GM18873 (cell line): ENCODE measurements around the gene PLA2G6.

Source experiments
- ATAC-seq: cut with Tn5 transposase; IDR thresholded peaks from one replicate; pipeline ENCODE4 v1.9.1; 2021; ENCODE audit warnings: mild to moderate bottlenecking, moderate library complexity, moderate number of reproducible peaks; ENCODE audit not compliant: unreplicated experiment, low FRiP score

The PLA2G6 gene, protein sequence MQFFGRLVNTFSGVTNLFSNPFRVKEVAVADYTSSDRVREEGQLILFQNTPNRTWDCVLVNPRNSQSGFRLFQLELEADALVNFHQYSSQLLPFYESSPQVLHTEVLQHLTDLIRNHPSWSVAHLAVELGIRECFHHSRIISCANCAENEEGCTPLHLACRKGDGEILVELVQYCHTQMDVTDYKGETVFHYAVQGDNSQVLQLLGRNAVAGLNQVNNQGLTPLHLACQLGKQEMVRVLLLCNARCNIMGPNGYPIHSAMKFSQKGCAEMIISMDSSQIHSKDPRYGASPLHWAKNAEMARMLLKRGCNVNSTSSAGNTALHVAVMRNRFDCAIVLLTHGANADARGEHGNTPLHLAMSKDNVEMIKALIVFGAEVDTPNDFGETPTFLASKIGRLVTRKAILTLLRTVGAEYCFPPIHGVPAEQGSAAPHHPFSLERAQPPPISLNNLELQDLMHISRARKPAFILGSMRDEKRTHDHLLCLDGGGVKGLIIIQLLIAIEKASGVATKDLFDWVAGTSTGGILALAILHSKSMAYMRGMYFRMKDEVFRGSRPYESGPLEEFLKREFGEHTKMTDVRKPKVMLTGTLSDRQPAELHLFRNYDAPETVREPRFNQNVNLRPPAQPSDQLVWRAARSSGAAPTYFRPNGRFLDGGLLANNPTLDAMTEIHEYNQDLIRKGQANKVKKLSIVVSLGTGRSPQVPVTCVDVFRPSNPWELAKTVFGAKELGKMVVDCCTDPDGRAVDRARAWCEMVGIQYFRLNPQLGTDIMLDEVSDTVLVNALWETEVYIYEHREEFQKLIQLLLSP

DNA sequence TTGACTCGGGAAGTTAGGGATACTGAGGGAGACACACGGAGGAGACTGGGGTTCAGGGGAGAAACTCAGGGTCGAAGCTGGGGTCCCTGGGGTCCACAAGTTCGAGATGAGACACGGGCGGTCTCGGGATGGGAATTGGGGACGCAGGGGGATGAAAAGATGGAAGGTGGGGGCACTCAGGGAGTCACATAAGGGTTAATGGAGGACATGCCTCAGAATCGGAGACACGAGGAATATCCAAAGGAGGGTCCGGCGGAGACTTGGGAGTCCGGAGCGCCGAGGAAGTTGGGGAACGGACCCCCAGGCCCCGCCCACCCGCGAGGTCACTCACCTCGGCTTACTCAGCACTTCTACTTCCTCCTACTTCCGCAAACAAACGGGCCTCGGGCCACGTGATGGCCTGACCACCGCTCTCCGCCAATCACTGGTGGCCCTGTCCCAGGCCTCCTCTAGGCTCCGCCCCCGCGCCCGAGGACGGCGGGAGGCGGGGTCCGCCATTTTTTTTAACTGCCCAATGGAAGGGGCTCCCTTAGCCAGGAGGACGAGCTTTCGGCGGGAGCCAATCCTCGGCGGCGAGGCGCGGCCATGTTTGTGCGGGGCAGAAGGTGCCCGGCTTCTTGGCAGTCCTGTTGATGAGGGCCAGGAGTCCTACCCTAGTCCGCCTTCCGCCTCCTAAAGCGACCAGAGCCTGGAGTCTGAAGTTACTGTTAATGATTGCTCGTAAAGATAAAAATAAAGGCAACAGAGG, at the start of gene PLA2G6:
PLA2G6 (minus strand) TSS at position 378 of the 748 bp plus-strand sequence. CDS start 12,404 bp downstream, outside the sequence.
- ATAC-seq = peak; percentile 77

DNA sequence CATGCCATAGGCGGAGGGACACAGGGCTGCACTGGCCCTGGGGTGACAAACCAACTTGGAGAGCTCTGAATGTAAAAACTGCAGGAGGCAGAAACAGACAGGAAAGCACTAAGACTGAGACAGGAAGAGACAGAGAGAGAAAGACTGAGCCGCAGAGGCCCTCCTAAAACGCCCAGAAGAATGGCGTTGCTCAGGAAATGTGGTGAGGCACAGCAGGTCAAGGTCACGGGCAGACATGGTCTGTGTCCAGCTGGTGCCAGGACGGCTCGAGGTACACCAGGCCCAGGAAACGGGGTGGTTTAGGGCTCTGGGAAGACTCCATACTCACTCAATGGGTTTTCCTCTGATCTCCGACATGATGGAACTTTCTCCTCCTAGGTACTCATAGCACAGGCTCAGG, 49.3 kb upstream of the PLA2G6 start:
- ATAC-seq = no peak

DNA sequence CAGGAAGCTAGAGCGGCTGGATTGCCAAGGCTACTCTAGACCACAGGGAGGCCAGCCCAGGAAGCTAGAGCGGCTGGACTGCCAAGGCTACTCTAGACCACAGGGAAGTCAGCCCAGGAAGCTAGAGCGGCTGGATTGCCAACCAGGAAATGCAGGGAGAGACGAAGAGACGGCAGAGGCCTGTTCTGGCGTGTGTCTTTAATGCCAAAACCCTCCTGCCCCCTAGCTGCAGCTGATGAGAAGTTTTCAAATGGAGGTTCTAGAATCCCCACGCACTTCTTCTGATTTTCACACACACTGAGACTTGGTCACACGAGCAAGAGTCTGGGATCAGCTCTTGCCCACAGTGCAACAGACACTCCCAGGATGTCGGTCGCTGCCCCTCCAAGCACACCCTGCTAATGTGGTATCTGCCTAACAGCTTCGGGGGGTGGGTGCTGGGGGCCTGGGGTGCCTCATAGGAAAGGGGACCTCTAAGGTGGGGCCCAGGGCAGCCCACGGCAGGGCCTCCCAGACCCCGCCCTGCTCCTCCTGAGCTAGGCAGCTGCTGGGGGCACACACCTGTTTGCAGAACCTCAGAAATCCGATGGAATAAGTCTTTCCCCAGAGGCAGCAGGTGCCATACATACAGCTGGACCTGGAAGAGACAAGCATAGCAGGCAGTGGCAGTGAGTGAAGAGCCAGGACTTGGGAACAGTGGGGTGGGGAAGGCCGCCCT, 48.6 kb upstream of the PLA2G6 start:
- ATAC-seq = no peak

DNA sequence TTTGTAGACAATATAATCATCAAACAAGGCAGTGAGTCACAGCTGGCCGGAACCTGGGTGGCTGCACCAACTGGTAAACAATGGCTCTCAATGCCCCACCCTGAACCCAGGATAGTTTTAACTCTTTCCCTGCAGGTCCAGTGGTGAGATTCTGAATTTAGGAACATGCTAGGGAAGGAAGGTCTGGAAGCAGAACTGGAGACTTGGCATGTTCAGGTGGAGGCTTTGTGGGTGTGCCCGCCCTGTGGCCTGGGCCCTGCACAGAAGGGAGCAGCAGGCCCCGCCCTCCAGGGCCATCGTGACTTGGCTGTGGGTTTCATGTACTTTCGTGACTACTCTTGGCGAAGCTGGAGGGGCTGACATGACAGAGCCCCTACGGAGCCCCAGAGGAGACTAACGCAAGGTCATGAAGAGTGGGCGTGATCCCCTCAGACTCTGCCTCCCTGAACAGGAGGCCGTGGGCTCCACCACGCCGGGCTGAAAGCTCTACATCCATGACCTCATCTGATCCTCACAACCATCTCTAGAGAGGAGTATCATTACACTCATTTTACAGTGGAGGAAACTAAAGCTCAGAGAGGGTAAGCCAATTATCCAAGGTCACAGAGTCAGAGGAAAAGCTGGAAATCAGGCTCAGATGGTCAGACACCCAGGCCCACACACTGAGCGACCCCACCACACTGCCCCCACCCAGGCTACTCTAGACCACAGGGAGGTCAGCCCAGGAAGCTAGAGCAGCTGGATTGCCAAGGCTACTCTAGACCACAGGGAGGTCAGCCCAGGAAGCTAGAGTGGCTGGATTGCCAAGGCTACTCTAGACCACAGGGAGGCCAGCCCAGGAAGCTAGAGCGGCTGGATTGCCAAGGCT, 47.5 kb upstream of the PLA2G6 start:
- no peak for ATAC-seq

DNA sequence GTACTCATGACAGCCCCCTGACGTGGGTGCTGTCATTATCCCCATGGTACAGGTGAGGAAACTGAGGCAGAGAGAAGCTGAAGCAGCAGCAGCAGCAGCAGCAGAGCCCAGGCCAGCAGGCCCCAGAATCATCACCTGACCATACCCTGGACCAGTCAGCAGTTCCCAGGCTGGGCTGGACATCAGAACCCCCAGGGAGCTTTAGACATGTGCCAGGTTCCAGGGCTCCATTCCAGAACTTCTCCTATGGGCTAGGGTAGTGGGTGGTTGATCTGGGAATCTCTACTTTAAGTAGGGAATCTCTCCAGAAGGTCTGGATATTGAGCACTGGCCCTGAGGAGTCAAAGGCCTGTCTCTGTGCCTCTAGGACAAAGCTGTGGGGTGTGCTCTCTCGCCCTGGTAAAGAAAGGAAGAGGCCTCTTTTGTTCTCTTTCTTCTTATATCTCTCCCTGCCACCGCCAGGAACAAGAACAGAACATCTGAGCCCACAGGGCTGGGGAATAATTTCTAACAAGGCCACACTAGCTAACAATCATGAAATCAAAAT, 46.8 kb upstream of the PLA2G6 start:
- no peak for ATAC-seq

DNA sequence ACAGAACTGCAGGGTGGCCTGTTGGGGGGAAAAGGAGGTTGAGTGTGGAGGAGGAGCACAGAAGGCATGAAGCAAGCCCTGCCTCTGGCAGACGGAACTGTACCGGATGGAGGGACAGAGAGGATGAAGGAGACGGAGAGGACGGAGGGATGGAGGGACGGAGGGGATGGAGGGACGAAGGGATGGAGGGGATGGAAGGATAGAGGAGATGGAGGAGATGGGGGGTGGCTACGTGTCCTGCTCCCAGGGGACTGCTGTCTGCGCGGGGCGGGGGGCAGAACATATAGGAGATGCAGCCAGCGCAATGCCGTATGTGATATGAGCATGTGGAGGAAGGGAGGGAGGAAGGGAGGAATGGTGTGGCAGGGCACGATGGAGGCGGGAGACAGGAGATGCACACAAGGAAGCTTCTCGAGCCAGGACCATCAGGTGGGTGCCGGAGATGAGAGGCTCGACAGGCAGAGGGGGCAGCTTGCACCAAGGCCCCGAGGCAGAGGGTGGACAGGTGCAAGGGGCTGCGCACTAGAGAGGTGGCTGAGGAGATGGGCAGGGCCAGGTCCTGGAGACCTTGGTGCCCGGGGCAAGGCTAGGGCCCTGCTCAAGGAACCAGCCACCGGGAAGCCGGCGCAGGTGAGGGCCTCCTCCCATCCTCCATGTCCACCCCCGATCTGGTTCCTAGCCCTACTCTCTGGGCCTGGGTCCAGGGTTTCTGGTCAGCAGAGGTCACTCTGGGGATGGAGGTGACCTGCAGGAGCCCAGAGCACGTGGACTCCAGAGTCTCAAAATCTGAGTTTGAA, 45.4 kb upstream of the PLA2G6 start:
- ATAC-seq = no peak

DNA sequence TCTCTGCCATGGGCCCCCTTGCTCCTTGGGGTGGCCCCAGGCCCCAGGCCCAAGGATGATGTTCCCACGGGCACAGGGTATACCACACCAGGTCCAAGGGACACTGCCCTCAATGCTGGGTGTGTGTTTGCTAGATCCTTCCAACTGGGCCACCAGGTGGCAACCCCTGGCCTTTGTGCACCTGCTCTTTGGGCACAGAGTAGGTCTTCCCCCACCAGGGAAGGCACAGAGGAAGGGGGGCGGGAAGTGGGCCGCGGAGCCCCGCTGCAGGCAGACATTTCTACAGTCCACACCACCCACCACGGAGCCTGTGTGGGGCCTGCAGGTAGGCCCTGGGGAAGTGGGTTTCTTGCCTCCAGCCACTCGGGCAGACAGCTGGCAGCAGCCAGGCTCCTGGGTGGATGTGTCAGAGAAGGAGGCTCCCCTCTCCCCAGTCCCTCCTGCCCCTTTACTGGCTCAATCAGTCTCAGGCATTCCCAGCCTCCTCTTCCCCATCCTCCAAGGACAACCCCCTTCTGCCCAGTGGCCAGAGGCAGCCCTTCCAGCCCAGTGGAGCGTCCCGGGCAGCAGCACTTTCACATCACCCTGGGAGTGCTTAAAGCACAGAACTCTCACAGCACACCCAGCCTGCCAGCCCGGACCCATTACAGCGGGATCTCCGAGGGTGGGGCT, 41.8 kb upstream of the PLA2G6 start:
- ATAC-seq = no peak

DNA sequence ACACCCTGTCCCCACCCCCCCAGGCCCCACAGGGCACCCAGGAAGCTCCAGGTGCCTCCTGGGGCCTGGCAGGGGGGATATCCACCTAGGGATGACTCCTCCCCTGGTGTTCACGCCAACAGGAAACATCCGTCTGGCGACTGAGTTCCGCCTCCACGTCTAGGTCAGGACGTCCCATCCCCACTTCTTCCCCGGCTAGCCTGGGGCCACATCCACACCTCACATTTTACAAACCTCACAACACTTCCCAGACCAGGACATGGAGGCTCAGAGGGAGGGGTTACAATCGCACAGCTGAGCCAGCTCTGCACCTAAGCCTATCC, 41.1 kb upstream of the PLA2G6 start:
- ATAC-seq = no peak

DNA sequence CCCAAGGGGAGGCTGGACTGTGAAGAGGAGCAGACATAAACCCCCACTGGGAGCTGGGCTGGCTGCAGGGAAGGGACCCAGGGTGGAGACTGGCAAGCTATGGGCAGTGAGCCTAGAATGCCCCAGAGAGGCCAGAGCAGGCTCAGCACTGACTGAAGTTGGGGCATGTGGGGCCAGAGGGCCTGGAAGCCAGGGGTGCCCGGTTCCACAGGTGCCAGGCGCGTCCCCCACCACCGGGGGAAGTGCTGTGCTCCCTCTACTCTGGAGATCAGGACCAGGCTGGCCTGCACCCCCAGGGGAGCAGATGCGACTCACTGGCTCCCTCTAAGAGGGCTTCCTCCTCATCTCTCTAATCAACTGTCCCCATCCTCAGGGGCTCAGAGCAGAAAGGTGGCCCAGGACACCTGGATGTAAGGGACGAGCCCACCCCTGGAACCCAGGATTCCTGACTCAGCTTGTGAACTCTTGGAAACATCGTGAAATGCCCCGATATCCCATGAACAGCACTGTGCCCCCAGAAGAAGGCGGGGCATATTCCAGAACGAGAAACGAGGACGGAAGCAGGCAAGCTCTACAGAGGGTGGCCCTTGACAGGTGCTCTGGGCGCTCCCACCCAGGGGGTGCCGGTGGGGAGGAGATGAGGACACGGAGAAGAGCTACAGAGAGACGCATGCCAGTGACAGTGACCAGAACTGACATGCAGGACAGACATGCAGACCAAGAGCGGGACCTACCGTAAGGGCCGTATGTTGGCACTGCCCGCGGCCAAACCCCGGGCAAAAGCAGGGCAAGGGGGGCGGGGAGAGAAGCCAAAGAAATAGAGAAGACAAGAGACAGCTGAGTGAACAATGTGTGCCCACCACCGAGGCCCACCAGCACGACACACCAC, 40.5 kb upstream of the PLA2G6 start:
- ATAC-seq = no peak

DNA sequence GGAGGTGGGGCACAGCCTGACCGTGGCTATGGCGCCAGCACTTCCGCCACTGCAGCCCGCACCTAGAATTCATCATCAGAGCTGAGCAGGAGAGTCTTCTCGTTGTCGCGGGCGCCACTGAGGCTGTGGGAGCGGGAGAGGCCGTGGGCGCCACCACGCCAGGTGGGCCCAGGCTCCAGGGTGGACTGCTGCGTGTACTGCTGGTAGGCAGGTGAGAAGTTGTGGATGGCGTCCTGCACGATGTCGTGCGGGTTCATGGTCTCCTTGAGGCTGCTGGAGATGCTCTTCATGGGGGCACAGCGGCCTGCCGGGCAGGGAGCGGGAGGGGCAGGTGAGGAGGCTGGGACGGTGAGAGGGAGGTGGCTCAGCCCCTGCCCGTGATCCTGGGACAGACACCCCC, 39.8 kb upstream of the PLA2G6 start:
- ATAC-seq = no peak

DNA sequence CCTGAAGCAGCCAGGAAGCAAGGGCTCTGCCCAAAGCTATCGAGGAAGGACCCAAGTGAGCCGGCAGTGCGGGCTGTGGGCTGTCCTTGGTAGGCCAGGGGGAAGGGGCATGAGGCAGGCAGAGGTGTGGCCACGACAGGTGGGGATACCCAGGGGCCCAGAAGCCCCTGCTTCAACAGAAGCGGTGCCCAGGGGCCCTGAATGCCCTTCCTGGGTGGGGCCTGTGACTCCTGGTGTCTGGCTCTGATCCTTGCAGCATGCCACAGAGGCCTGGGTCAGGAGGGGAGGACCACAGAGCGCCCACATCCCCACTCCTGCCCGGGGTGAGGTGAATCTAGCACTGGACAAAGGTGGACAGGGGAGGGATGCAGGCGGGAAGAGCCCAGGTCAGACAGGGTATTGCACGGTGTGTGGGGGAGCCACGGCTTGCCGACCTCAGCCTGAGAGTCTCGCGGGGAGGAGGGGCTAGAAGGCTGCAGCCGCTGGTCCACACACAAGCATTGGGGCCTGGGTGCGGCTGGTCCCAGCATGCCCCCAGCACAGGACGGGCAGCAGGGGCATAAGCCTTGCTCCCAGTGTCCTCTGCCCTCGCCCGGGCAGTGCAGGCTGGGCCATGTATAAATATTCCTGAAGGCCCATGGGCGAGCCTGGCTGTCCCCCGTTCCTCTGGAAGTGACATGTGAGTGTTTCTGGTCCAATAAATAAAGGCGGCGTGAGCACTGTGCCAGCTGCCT, 39.2 kb upstream of the PLA2G6 start:
- ATAC-seq = no peak

DNA sequence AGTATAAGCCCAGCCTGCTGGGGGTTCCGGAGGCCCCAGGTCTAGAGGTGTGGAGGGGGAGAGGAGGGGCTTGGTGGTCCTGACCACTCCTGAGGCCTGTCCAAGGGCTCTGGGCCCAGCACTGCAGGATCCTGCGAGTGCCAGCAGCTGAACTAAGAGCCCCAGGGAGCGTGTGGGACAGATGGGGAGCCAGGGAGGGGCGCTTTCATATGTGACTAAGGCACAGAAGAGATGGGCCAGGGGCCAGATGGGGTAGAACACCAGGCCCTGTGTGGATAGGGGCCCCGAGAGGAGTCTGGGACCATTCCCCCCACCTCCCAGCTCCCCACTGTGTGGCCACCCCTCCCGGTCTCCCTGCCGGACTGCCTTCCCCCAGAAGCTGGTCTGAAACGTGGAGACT, 38.5 kb upstream of the PLA2G6 start:
- no peak for ATAC-seq

DNA sequence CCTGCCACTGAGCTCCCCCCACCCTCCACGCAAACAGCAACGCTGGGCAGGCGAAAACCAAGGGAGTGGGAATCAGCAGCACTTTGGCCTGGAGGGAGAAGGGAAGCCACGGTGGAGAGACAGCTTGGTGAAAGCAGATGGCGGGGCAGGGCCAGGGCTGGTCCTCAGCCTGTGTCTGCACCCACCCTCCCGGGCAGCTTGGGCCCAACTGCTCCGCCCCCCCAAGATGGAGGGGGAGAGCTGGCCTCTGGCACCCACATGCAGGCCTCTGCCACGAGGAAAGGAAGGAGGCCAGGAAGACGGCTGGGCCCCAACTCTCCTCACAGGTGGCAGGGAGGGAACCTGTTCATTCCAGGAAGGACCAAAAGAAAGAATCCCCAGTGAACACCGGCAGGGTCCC, 38.0 kb upstream of the PLA2G6 start:
- ATAC-seq = no peak

DNA sequence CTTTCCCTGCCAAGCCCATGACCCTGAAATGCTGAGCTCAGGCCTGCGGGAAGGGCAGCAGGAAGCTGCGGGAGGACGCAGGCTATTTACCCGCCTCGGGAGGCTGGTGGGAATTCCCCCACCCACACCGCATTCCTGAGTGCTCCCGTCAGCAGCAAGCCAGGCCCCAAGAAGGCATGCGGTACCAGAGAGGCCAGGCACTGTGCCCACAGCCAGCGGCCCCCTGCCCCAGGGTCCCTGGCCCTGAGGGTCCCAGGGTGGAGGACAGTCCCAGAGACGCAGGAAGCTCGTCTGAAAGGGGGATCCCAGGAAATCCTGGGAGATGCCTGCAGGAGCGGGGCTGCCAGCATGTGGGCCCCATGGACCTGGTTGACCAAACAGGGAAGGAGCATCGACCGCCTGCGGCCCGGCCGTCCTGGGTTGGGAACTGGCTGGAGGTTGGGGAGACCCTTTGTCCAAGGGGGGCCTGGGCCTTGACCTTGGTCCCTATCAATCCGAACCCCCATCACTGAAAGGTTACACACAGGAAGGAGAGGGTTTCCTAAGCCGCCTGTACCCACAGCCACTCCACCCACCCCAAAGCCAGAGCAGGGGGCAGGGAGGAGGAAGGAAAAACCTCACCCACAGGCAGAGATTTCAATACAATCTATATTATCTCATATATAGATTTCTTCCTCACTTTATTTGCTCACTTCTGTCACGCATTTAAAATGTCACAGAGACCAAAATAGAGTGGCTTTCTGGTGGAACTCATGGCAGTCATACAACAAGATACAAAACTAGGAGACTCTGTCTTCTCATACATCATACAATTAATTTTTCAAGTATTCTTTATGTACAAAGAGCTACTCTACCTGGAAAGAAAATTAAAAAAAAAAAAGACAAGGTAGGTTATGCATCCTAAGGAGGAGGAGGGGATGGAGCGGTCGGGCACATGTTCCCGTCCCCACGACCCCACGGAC, 37.3 kb upstream of the PLA2G6 start:
- no peak for ATAC-seq
